Muscle layer of duodenum (tissue), 2 donors: ENCODE results near the gene RAX.

ENCODE experiments used
- H3K27ac ChIP-seq: one replicate; pipeline ENCODE4 v1.7.0; 2013; ENCODE audit warnings: mild to moderate bottlenecking, low read length
- H3K27me3 ChIP-seq: one replicate; pipeline ENCODE4 v1.7.0; 2013; ENCODE audit warnings: low read depth, mild to moderate bottlenecking, control low read depth, low read length
- H3K36me3 ChIP-seq, 2 donors: one replicate each; pipeline ENCODE4 v1.7.0; 2013; ENCODE audit warnings: low read length in 2 of 2, control low read depth in 1 of 2, mild to moderate bottlenecking in 1 of 2; ENCODE audit not compliant: insufficient read depth in 2 of 2, control insufficient read depth in 1 of 2
- H3K4me1 ChIP-seq, 2 donors: one replicate each; pipeline ENCODE4 v1.7.0; 2013; ENCODE audit warnings: low read length in 2 of 2, mild to moderate bottlenecking in 2 of 2, control low read depth in 1 of 2, moderate library complexity in 1 of 2; ENCODE audit not compliant: insufficient read depth in 2 of 2, control insufficient read depth in 1 of 2
- H3K4me3 ChIP-seq, 2 donors: one replicate each; pipeline ENCODE4 v1.7.0; 2013; ENCODE audit warnings: low read length in 2 of 2, low read depth in 1 of 2, mild to moderate bottlenecking in 1 of 2
- H3K9me3 ChIP-seq, 2 donors: one replicate each; pipeline ENCODE4 v1.7.0; 2013; ENCODE audit warnings: low read length in 2 of 2, control low read depth in 1 of 2, mild to moderate bottlenecking in 1 of 2; ENCODE audit not compliant: control insufficient read depth in 1 of 2
- donor health status: healthy.

RAX gene

DNA sequence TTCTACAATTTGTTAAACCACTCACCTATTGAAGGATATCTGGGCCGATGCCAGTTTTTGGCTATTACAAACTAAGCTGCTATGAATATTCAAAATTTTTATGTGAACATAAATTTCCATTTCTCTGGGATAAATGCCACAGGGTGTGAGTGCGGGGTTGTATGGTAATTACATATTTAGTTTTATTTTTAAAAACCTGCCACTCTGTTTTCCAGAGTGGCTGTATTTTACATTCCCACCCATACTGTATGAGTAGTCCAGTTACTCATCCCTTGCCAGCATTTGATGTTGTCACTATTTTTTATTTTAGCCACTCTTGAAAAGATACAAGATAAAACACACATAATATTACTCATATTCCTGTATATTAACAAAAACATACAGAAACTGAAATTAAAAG, 30.3 kb downstream of the RAX start:
- H3K4me3 ChIP-seq = no peak overlapping the region
- no peak overlapping the region for H3K27ac ChIP-seq
- no peaks in the 10 kb centered on the region for H3K27me3 ChIP-seq
- H3K4me1 ChIP-seq = no peaks in the 10 kb centered on the region
- H3K9me3 ChIP-seq = peaks cover 0 to 3% of the 10 kb centered on the region in 2 donors
- no peaks in the 10 kb centered on the region for H3K36me3 ChIP-seq

- Histone ChIP-seq H3K27ac (no peak overlapping the region), H3K27me3 (no peaks in the 10 kb centered on the region), H3K4me3 (no peak overlapping the region), H3K4me1 (no peaks in the 10 kb centered on the region), H3K9me3 (peaks cover 0 to 3% of the 10 kb centered on the region in 2 donors), H3K36me3 (no peaks in the 10 kb centered on the region)
Measured at GRCh38 chr18:59239642-59240041, 33.6 kb downstream of the RAX start.

GRCh38 chr18:59238385-59238784, 34.9 kb downstream of the RAX start:
- Histone ChIP-seq H3K4me3 (no peak overlapping the region), H3K9me3 (peaks cover 0 to 3% of the 10 kb centered on the region in 2 donors), H3K27me3 (no peaks in the 10 kb centered on the region), H3K36me3 (no peaks in the 10 kb centered on the region), H3K4me1 (no peaks in the 10 kb centered on the region), H3K27ac (no peak overlapping the region)

DNA sequence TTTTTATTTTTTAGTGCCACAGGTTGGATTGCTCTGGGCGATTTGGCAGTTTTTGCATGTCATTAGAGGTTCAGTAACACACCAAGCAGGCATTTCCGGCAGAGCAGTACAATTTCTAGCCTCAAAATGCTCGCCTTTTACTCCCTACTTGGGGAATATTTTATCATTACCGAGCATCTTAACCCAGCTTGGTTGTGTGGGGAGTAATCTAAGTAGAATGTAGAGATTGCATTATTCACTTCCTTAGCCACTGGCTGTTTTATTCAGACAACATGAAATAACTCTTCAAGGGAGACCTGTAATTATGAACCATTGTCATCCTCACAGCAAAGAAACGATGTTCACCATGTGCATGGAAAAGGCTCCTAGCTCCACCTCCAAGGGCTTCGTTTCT, 40.2 kb downstream of the RAX start:
- Histone ChIP-seq H3K4me3 (no peak overlapping the region), H3K27ac (no peak overlapping the region), H3K4me1 (no peaks in the 10 kb centered on the region)

GRCh38 chr18:59232309-59233016, 40.8 kb downstream of the RAX start:
- H3K9me3 ChIP-seq = no peaks in the 10 kb centered on the region
- H3K4me1 ChIP-seq = no peaks in the 10 kb centered on the region
- no peaks in the 10 kb centered on the region for H3K27me3 ChIP-seq
- H3K27ac ChIP-seq = no peak overlapping the region
- no peak overlapping the region for H3K4me3 ChIP-seq
- H3K36me3 ChIP-seq = no peaks in the 10 kb centered on the region

More for the DNA sequence above, 40.2 kb downstream of the RAX start:
- no peaks in the 10 kb centered on the region for H3K9me3 ChIP-seq
- no peaks in the 10 kb centered on the region for H3K27me3 ChIP-seq
- H3K36me3 ChIP-seq = no peaks in the 10 kb centered on the region

- H3K27ac ChIP-seq = no peak overlapping the region
- no peaks in the 10 kb centered on the region for H3K36me3 ChIP-seq
- no peaks in the 10 kb centered on the region for H3K4me1 ChIP-seq
- H3K9me3 ChIP-seq = no peaks in the 10 kb centered on the region
- no peaks in the 10 kb centered on the region for H3K27me3 ChIP-seq
- no peak overlapping the region for H3K4me3 ChIP-seq
Measured at GRCh38 chr18:59231877-59232276, 41.4 kb downstream of the RAX start.

GRCh38 chr18:59231114-59231513, 42.1 kb downstream of the RAX start:
- no peaks in the 10 kb centered on the region for H3K27me3 ChIP-seq
- H3K4me1 ChIP-seq = no peaks in the 10 kb centered on the region
- no peaks in the 10 kb centered on the region for H3K36me3 ChIP-seq
- H3K9me3 ChIP-seq = no peaks in the 10 kb centered on the region
- H3K27ac ChIP-seq = no peak overlapping the region
- H3K4me3 ChIP-seq = no peak overlapping the region

- H3K9me3 ChIP-seq = no peaks in the 10 kb centered on the region
- H3K36me3 ChIP-seq = no peaks in the 10 kb centered on the region
- no peak overlapping the region for H3K4me3 ChIP-seq
- H3K4me1 ChIP-seq = no peaks in the 10 kb centered on the region
- H3K27me3 ChIP-seq = no peaks in the 10 kb centered on the region
- H3K27ac ChIP-seq = no peak overlapping the region
Measured at GRCh38 chr18:59229701-59230443, 43.4 kb downstream of the RAX start.

DNA sequence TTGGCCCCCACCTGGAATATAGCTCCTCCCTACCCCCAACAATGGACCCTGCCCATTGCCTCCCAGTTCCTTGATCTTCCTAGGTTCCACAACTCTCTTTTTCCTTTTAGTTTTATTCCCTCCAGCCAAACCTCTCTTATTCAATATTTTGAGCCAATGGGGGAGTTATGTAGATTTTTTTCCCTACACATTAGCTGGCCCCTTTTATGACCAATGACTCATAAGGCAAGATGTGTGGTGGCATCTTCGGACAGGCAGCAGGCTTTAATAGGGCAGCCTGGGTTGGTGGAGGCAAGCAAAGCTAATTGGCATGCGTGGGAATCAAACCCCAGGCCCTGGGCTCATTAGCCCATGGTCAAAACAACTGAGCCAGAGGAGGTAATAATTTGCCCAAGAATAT, 44.1 kb downstream of the RAX start:
- no peaks in the 10 kb centered on the region for H3K4me1 ChIP-seq
- H3K36me3 ChIP-seq = no peaks in the 10 kb centered on the region
- H3K27me3 ChIP-seq = no peaks in the 10 kb centered on the region
- no peaks in the 10 kb centered on the region for H3K9me3 ChIP-seq
- no peak overlapping the region for H3K4me3 ChIP-seq
- H3K27ac ChIP-seq = no peak overlapping the region

DNA sequence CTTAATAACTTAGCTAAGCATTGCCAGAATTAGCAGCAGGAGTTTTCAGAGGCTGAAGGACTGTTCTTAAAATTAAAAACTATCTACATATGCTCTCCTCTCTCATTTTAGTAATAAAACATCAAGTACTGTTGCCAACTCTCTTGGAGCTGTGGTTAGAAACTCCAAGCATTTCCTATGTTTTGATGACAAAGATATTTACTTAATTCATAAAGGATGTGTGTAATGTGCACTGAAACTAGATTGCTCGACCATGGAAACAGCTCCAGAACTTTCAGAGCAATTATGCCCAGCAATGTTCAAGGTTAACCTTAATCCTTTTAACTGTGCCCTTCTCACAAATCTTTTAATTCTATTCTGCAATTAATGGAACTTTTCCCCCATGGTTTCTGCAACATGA, 44.9 kb downstream of the RAX start:
- Histone ChIP-seq H3K27ac (no peak overlapping the region), H3K4me3 (no peak overlapping the region), H3K36me3 (no peaks in the 10 kb centered on the region), H3K27me3 (no peaks in the 10 kb centered on the region), H3K9me3 (no peaks in the 10 kb centered on the region), H3K4me1 (no peaks in the 10 kb centered on the region)

- H3K27ac ChIP-seq = no peak overlapping the region
- no peak overlapping the region for H3K4me3 ChIP-seq
- no peaks in the 10 kb centered on the region for H3K9me3 ChIP-seq
- peaks cover 0 to 15% of the 10 kb centered on the region in 2 donors for H3K4me1 ChIP-seq
- H3K36me3 ChIP-seq = no peaks in the 10 kb centered on the region
- peaks cover 32% of the 10 kb centered on the region for H3K27me3 ChIP-seq
Measured at GRCh38 chr18:59222341-59222740, 50.9 kb downstream of the RAX start.
